Measurements from ENCODE around the gene CD3E.

The CD3E gene

DNA sequence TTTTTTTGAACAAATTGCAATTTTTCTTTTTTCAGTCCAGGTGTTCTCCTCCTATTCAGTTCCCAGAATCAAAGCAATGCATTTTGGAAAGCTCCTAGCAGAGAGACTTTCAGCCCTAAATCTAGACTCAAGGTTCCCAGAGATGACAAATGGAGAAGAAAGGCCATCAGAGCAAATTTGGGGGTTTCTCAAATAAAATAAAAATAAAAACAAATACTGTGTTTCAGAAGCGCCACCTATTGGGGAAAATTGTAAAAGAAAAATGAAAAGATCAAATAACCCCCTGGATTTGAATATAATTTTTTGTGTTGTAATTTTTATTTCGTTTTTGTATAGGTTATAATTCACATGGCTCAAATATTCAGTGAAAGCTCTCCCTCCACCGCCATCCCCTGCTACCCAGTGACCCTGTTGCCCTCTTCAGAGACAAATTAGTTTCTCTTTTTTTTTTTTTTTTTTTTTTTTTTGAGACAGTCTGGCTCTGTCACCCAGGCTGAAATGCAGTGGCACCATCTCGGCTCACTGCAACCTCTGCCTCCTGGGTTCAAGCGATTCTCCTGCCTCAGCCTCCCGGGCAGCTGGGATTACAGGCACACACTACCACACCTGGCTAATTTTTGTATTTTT is 48.7 kb downstream of the CD3E start:
- H3K36me3 ChIP-seq (ENCODE audit: control insufficient read depth in 1 of 2, insufficient read depth in 2 of 2, low read length in 2 of 2), result no peaks in the 10 kb centered on the region
- no peak overlapping the region for H3K4me3 ChIP-seq (ENCODE audit: low read depth in 1 of 2, low read length in 2 of 2)
- H3K27me3 ChIP-seq (ENCODE audit: low read depth, low read length), result peaks cover 4% of the 10 kb centered on the region
- H3K27ac ChIP-seq (ENCODE audit: low read length), result no peak overlapping the region
- no peaks in the 10 kb centered on the region for H3K4me1 ChIP-seq (ENCODE audit: control insufficient read depth in 1 of 2, insufficient read depth in 2 of 2, low read length in 2 of 2)
- H3K9me3 ChIP-seq (ENCODE audit: control insufficient read depth in 1 of 2, low read length in 2 of 2), result no peaks in the 10 kb centered on the region

- no peak overlapping the region for H3K4me3 ChIP-seq (ENCODE audit: low read depth in 1 of 2, low read length in 2 of 2)
- H3K36me3 ChIP-seq (ENCODE audit: control insufficient read depth in 1 of 2, insufficient read depth in 2 of 2, low read length in 2 of 2), result no peaks in the 10 kb centered on the region
Measured at GRCh38 chr11:118358071-118358470, 53.5 kb downstream of the CD3E start.

GRCh38 chr11:118359295-118359958 is 54.9 kb downstream of the CD3E start, which contains the start of gene UBE4A:
Gene UBE4A (plus strand): TSS chr11:118359600. CDS start chr11:118365081, 5,481 bp downstream.
- H3K27me3 ChIP-seq (ENCODE audit: low read depth, low read length), result no peaks in the 10 kb centered on the region
- peak within 1 kb of the TSS; percentile 92 for H3K27ac ChIP-seq (ENCODE audit: low read length)
- no peaks in the 10 kb centered on the region for H3K9me3 ChIP-seq (ENCODE audit: control insufficient read depth in 1 of 2, low read length in 2 of 2)
- H3K4me3 ChIP-seq (ENCODE audit: low read depth in 1 of 2, low read length in 2 of 2), result peak within 1 kb of the TSS; percentile 99 to 100
- peaks cover 4 to 19% of the 10 kb centered on the region in 2 donors for H3K4me1 ChIP-seq (ENCODE audit: control insufficient read depth in 1 of 2, insufficient read depth in 2 of 2, low read length in 2 of 2)
- no peaks in the 10 kb centered on the region for H3K36me3 ChIP-seq (ENCODE audit: control insufficient read depth in 1 of 2, insufficient read depth in 2 of 2, low read length in 2 of 2)

More at GRCh38 chr11:118358071-118358470, 53.5 kb downstream of the CD3E start:
- no peaks in the 10 kb centered on the region for H3K9me3 ChIP-seq (ENCODE audit: control insufficient read depth in 1 of 2, low read length in 2 of 2)
- no peaks in the 10 kb centered on the region for H3K27me3 ChIP-seq (ENCODE audit: low read depth, low read length)
- no peak overlapping the region for H3K27ac ChIP-seq (ENCODE audit: low read length)
- H3K4me1 ChIP-seq (ENCODE audit: control insufficient read depth in 1 of 2, insufficient read depth in 2 of 2, low read length in 2 of 2), result peaks cover 4 to 19% of the 10 kb centered on the region in 2 donors

- H3K36me3 ChIP-seq (ENCODE audit: control insufficient read depth in 1 of 2, insufficient read depth in 2 of 2, low read length in 2 of 2), result peaks cover 28 to 50% of the 10 kb centered on the region in 2 donors
Measured at GRCh38 chr11:118364956-118365615, 60.6 kb downstream of the CD3E start.

More at GRCh38 chr11:118364956-118365615, 60.6 kb downstream of the CD3E start:
- Histone ChIP-seq H3K9me3 (ENCODE audit: control insufficient read depth in 1 of 2, low read length in 2 of 2) (no peaks in the 10 kb centered on the region), H3K4me1 (ENCODE audit: control insufficient read depth in 1 of 2, insufficient read depth in 2 of 2, low read length in 2 of 2) (peaks cover 2 to 16% of the 10 kb centered on the region in 2 donors), H3K27me3 (ENCODE audit: low read depth, low read length) (no peaks in the 10 kb centered on the region), H3K4me3 (ENCODE audit: low read depth in 1 of 2, low read length in 2 of 2) (no peak overlapping the region), H3K27ac (ENCODE audit: low read length) (no peak overlapping the region)
